ENCODE results near the gene ST6GALNAC3. TPM values are rescaled to one million over a fixed set of nuclear protein-coding genes. Genes with fewer than 3 reads are reported as not detected.

ST6GALNAC3 gene
- total RNA-seq, 1 experiment from 2014 or later: 2.2 TPM

GRCh38 chr1:76059451-76059850 lies 15.1 kb upstream of the ST6GALNAC3 start:
- no peak for TF ChIP-seq JUND (IDR thresholded peaks at IDR 0.05)
- TF ChIP-seq YY1 (IDR thresholded peaks at IDR 0.05; ENCODE audit: extremely low read depth, insufficient replicate concordance, low read depth, low read length): no peak
- TF ChIP-seq FOSL1 (IDR thresholded peaks at IDR 0.05; ENCODE audit: low read depth): no peak
- no peak for TF ChIP-seq EZH2 (IDR thresholded peaks at IDR 0.05)
- no peak for TF ChIP-seq MAX (IDR thresholded peaks at IDR 0.05)
- no peak for TF ChIP-seq POLR2AphosphoS5 (IDR thresholded peaks at IDR 0.05; ENCODE audit: low read depth, low read length)
- TF ChIP-seq POLR2A (IDR thresholded peaks at IDR 0.05; ENCODE audit: borderline replicate concordance, extremely low read depth, insufficient read depth, insufficient read length): no peak
- TF ChIP-seq CEBPB (IDR thresholded peaks at IDR 0.05; ENCODE audit: low read depth): no peak
- no peak for TF ChIP-seq ZFX (IDR thresholded peaks at IDR 0.05)
- no peak for TF ChIP-seq REST (IDR thresholded peaks at IDR 0.05; ENCODE audit: low read depth)
- TF ChIP-seq RAD21 (IDR thresholded peaks at IDR 0.05; ENCODE audit: low read depth): no peak
- TF ChIP-seq ZBTB33 (IDR thresholded peaks at IDR 0.05; ENCODE audit: extremely low read depth, insufficient replicate concordance, low read length): no peak
- no peak for TF ChIP-seq EZH2phosphoT487 (IDR thresholded peaks at IDR 0.05; ENCODE audit: borderline replicate concordance)
- no peak for TF ChIP-seq CTCF (IDR thresholded peaks at IDR 0.05 in 2 of 3, conservative IDR thresholded peaks at IDR 0.05 in 1 of 3; ENCODE audit: borderline replicate concordance in 1 of 3, insufficient read depth in 1 of 3, low read depth in 2 of 3, low read length in 2 of 3)
- no peak for TF ChIP-seq SIN3A (IDR thresholded peaks at IDR 0.05; ENCODE audit: low read depth)
- Histone ChIP-seq H3K4me2 (ENCODE audit: low read length) (no peak overlapping the region), H3K79me2 (ENCODE audit: insufficient read depth, low read length) (no peaks in the 10 kb centered on the region), H3K27me3 (ENCODE audit: insufficient read depth, low read length) (no peaks in the 10 kb centered on the region), H2AFZ (ENCODE audit: low read depth, low read length, poor library complexity, severe bottlenecking) (no peak overlapping the region), H3K4me3 (replicated peaks in 1 of 2; ENCODE audit: low read depth in 1 of 2, low read length in 2 of 2) (no peak overlapping the region), H3K9ac (ENCODE audit: low read length) (no peak overlapping the region), H3K9me3 (ENCODE audit: control insufficient read depth in 1 of 2, insufficient read depth in 1 of 2, low read depth in 1 of 2, low read length in 2 of 2) (no peaks in the 10 kb centered on the region), H3K27ac (ENCODE audit: low read depth, low read length) (no peak overlapping the region), H3K4me1 (ENCODE audit: control insufficient read depth in 1 of 2, insufficient read depth in 2 of 2, low read length in 2 of 2) (no peaks in the 10 kb centered on the region), H3K36me3 (ENCODE audit: control insufficient read depth in 1 of 2, insufficient read depth in 2 of 2, low read length in 2 of 2) (no peaks in the 10 kb centered on the region), H3K9me2 (ENCODE audit: insufficient read depth) (no peaks in the 10 kb centered on the region), H4K20me1 (ENCODE audit: insufficient read depth) (no peaks in the 10 kb centered on the region)
- no TSS peak for BruUV-seq (replicated peaks)
- no peak for DNase-seq (ENCODE audit: low read depth, low spot score)
- no peak for ATAC-seq
- ChIA-PET POLR2A (no interaction called here), CTCF (no interaction called here), RAD21 (ENCODE audit: low non-redundant PET in 1 of 2, low total read pairs in 2 of 2, uncharacterized antibody in 2 of 2, unreplicated experiment in 2 of 2) (no interaction called here)
- intact Hi-C loops (cut with micrococcal nuclease): no loop called here

Data from HCT116 (cell line).